Testis (tissue), 3 donors: ENCODE results near the gene DPP6. TPM values are rescaled to one million over a fixed set of nuclear protein-coding genes. Genes with fewer than 3 reads are reported as not detected.

Experiments
- DNase-seq: peaks from one replicate; pipeline ENCODE4 v3.0.0-alpha.2; 2019
- H3K27ac ChIP-seq, 2 donors: fragments of 200-600 bp; sonication (generic); one replicate each; pipeline ENCODE4 v1.5.1; 2019
- H3K27me3 ChIP-seq: fragments of 200-600 bp; sonication (generic); one replicate; pipeline ENCODE4 v1.5.1; 2019
- H3K36me3 ChIP-seq: fragments of 200-600 bp; sonication (generic); one replicate; pipeline ENCODE4 v1.5.1; 2017; ENCODE audit warnings: low read depth; ENCODE audit errors: missing control alignments
- H3K4me1 ChIP-seq: fragments of 200-600 bp; sonication (generic); one replicate; pipeline ENCODE4 v1.5.1; 2019
- H3K4me3 ChIP-seq, 2 donors: fragments of 200-600 bp; sonication (generic); one replicate each; pipeline ENCODE4 v1.5.1; 2017 to 2019
- H3K9me3 ChIP-seq: fragments of 200-600 bp; sonication (generic); one replicate; pipeline ENCODE4 v1.5.1; 2017
- POLR2A ChIP-seq: fragments of 450-650 bp; IDR thresholded peaks from one replicate; pipeline ENCODE4 v1.6.1; 2017; ENCODE audit warnings: antibody characterized with exemption, mild to moderate bottlenecking, moderate library complexity
- WGBS, 2 donors: methylation state at CpG; one replicate each; pipeline ENCODE4 v1.1.5; 2018; 5-methylcytosine and 5-hydroxymethylcytosine counted together
- intact Hi-C: fragments of 100-400 bp; cut with DNase I; formaldehyde crosslinking; loops from one replicate; pipeline ENCODE4 v1.15.1; 2023; ENCODE audit warnings: low total_unique reads
- polyA plus RNA-seq: library from polyadenylated mRNA; stranded (reverse); fragments of 350-450 nt; fragmentation: Illumina TruSeq; extraction: RNeasy Lipid Tissue Mini Kit (QIAGEN cat#74804); gene quantifications from one replicate; pipeline ENCODE4 v1.2.3, GENCODE V29; 2014; ENCODE audit warnings: low read depth, low replicate concordance; ENCODE audit not compliant: insufficient read depth
- total RNA-seq, 2 donors: library from RNA; depleted of rRNA; stranded (reverse); fragments of >200 nt; gene quantifications; one replicate each; pipeline ENCODE4 v1.2.3, GENCODE V29; 2016
- TF ChIP-seq, protein P1 (sequence below), 3 experiments: fragments of 450-650 bp in 2 of 3; fragments of 200-600 bp in 1 of 3; sonication (generic) in 1 of 3; IDR thresholded peaks; one replicate each; pipeline ENCODE4 v1.5.1; 2016 to 2019; ENCODE audit warnings: antibody characterized with exemption in 3 of 3, mild to moderate bottlenecking in 2 of 3, moderate library complexity in 1 of 3

The DPP6 gene
- total and polyA plus RNA-seq, 3 donors from 2014 or later = 26.0 to 78.3 (median 52.8) TPM

DNA sequence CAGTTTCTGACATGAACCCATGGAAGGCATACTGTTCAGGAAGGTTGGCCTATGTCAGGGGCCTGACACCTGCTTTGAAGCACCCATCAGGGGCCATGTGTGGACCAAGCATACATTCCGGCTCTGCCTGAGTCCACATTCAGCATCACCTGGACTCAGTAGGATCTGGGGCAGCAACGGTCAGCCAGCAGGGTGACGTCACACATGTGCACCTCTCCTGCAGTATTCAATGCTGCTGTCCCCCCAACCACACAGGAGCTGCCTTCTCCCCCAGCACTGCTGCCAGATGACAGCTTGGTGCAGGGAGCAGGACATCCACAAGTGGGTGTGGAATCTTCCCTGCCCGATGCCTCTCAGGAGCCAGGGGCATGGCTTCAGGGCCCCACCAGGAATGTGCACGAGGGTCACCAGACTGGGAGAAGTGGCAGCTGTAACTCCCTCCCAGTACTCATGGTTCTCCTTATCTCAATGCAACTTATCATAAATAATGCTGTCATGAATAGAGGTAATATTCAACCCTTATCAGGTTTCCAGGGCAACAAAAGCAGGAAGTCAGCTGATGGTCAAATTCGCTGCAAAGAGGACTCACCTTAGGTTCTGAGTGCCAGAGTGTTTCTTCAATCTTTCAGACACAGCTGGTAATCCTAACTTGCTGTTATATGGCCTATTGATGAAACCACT lies 657.8 kb downstream of the DPP6 start:
- Histone ChIP-seq H3K4me3 (no peak overlapping the region), H3K4me1 (no peaks in the 10 kb centered on the region), H3K27ac (no peak overlapping the region), H3K27me3 (no peaks in the 10 kb centered on the region), H3K36me3 (no peaks in the 10 kb centered on the region), H3K9me3 (no peaks in the 10 kb centered on the region)
- intact Hi-C loops = no loop called here
- 66 to 74% methylated on average over 5 to 6 of the region's 6 CpGs for WGBS, 2 donors
- no peak for TF ChIP-seq POLR2A
- TF ChIP-seq, protein P1, sequence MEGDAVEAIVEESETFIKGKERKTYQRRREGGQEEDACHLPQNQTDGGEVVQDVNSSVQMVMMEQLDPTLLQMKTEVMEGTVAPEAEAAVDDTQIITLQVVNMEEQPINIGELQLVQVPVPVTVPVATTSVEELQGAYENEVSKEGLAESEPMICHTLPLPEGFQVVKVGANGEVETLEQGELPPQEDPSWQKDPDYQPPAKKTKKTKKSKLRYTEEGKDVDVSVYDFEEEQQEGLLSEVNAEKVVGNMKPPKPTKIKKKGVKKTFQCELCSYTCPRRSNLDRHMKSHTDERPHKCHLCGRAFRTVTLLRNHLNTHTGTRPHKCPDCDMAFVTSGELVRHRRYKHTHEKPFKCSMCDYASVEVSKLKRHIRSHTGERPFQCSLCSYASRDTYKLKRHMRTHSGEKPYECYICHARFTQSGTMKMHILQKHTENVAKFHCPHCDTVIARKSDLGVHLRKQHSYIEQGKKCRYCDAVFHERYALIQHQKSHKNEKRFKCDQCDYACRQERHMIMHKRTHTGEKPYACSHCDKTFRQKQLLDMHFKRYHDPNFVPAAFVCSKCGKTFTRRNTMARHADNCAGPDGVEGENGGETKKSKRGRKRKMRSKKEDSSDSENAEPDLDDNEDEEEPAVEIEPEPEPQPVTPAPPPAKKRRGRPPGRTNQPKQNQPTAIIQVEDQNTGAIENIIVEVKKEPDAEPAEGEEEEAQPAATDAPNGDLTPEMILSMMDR (IDR thresholded peaks at IDR 0.05) = no peak
- DNase-seq = no peak

DNA sequence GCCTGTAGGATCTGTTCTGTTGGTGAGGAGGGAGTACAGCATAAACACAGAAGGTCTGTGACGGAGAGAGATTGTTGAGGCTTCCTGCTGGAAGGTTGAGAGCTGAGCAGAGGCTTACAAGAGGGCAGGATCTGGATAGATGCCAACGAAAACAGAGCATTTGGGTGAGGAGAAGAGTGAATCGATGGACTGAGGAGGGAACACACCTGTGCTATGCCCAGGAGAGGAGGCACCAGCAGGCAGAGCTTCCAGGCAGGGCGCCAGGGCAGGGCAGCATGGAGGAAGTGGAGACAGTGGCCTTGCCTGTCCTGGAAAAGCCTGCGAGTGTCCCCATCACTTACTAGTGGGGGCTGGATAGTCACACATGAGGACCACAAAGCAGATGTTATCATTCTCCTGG lies 667.8 kb downstream of the DPP6 start:
- Histone ChIP-seq H3K27ac (no peak overlapping the region), H3K36me3 (no peaks in the 10 kb centered on the region), H3K4me1 (no peaks in the 10 kb centered on the region), H3K27me3 (no peaks in the 10 kb centered on the region), H3K9me3 (no peaks in the 10 kb centered on the region), H3K4me3 (no peak overlapping the region)
- 63 to 67% methylated on average over 5 of the region's 5 CpGs for WGBS, 2 donors
- intact Hi-C loops = no loop called here
- no peak for DNase-seq
- TF ChIP-seq POLR2A = no peak
- TF ChIP-seq, protein P1 (IDR thresholded peaks at IDR 0.05) = no peak

DNA sequence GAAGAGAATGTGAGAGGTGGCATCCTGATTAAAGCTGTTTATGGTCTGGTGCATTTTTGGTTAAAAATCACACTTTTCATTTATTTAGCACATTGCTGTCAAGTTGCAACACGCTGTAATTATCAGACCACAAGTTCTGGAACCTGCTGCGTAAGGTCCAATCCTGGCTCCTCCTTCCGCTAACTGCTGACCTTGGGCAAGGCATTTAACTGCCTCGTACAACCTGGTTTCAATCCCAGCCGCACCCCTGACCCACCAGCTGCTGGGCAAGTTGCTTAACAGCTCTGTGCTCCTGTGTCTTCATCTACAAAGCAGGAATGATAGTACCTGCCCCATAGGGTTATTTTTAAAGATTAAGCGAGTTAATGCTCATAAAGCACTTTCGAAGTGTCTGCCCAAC lies 668.9 kb downstream of the DPP6 start:
- TF ChIP-seq POLR2A = no peak
- TF ChIP-seq, protein P1 (IDR thresholded peaks at IDR 0.05) = no peak
- WGBS, 2 donors = 66 to 71% methylated on average over 7 of the region's 7 CpGs

DNA sequence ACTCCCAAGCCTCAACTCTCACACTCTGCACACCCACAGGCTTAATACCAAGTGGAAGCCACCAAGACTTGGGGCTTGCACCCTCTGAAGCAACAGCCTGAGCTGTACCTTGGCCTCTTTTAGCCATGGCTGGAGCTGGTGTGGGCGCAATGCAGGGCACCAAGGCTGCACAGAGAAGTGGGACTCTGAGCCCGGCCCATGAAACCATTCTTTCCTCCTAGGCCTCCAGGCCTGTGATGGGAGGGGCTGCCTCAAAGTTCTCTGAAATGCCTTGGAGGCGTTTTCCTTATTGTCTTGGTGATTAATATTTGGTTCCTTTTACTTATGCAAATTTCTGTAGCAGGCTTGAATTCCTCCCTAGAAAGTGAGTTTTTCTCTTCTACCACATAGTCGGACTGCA lies 674.2 kb downstream of the DPP6 start:
- Histone ChIP-seq H3K9me3 (no peaks in the 10 kb centered on the region), H3K36me3 (no peaks in the 10 kb centered on the region), H3K4me3 (no peak overlapping the region), H3K27me3 (no peaks in the 10 kb centered on the region), H3K27ac (no peak overlapping the region), H3K4me1 (no peaks in the 10 kb centered on the region)
- no peak for DNase-seq
- TF ChIP-seq POLR2A = no peak
- TF ChIP-seq, protein P1 (IDR thresholded peaks at IDR 0.05) = no peak
- 78 to 86% methylated on average over 4 of the region's 4 CpGs for WGBS, 2 donors
- intact Hi-C loops = no loop called here

More for the DNA sequence above, 668.9 kb downstream of the DPP6 start:
- no peaks in the 10 kb centered on the region for H3K36me3 ChIP-seq
- H3K27ac ChIP-seq = no peak overlapping the region
- no peak for DNase-seq
- no peaks in the 10 kb centered on the region for H3K9me3 ChIP-seq
- H3K4me3 ChIP-seq = no peak overlapping the region
- intact Hi-C loops = no loop called here
- H3K4me1 ChIP-seq = no peaks in the 10 kb centered on the region
- no peaks in the 10 kb centered on the region for H3K27me3 ChIP-seq

DNA sequence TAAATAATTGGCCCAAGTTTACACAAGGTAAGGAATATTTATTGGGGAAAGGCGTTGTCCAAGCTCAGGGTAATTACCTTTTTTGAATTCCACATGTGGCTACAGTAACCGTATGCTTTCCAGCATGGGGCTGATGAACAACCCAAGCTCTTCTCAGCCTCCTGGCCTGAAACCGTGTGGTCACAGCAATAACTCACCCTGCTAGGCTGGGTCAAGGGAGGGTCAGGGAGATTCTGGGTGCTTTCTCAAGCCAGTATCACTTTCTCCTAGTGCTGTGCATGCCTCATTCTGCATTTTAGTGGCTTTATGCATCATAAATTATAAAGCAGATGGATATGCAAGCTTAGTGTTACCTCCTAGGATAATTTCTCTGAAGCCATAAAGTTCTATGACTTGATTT lies 676.9 kb downstream of the DPP6 start:
- Histone ChIP-seq H3K27ac (no peak overlapping the region), H3K27me3 (no peaks in the 10 kb centered on the region), H3K4me3 (no peak overlapping the region), H3K36me3 (no peaks in the 10 kb centered on the region), H3K4me1 (no peaks in the 10 kb centered on the region), H3K9me3 (no peaks in the 10 kb centered on the region)
- DNase-seq = no peak
- intact Hi-C loops = no loop called here
- 52 to 65% methylated on average over 3 of the region's 3 CpGs for WGBS, 2 donors
- TF ChIP-seq POLR2A = no peak
- TF ChIP-seq, protein P1 (IDR thresholded peaks at IDR 0.05) = no peak
